GM23338 (cell line): ENCODE data around the gene ELAVL4. TPM values are rescaled to one million over a fixed set of nuclear protein-coding genes. Genes with fewer than 3 reads are reported as not detected.

ENCODE experiments used
- ATAC-seq: fragments of 200-7000 bp; cut with Tn5 transposase; 3 replicates; pipeline ENCODE4 v1.9.1; 2020
- DNase-seq: peaks from one replicate; pipeline ENCODE4 v3.0.0-alpha.2; 2015; ENCODE audit warnings: low spot score
- H2AFZ ChIP-seq: fragments of 200-600 bp; sonication (generic); 2 replicates; pipeline ENCODE4 v1.8.0; 2016; ENCODE audit warnings: antibody characterized with exemption, mild to moderate bottlenecking, moderate library complexity
- H3F3A ChIP-seq: fragments of 200-600 bp; sonication (generic); replicated peaks from 2 replicates; pipeline ENCODE4 v1.8.0; 2017; ENCODE audit warnings: antibody characterized with exemption, mixed run types, low read depth
- H3K27ac ChIP-seq: fragments of 200-600 bp; sonication (generic); 2 replicates; pipeline ENCODE4 v1.6.1; 2016; ENCODE audit warnings: low read depth
- H3K27me3 ChIP-seq: fragments of 200-600 bp; sonication (generic); 2 replicates; pipeline ENCODE4 v1.8.0; 2016; ENCODE audit warnings: mild to moderate bottlenecking, mixed run types, moderate library complexity; ENCODE audit not compliant: insufficient read depth
- H3K36me3 ChIP-seq: fragments of 200-600 bp; sonication (generic); 2 replicates; pipeline ENCODE4 v1.8.0; 2016; ENCODE audit warnings: mild to moderate bottlenecking; ENCODE audit not compliant: insufficient read depth
- H3K4me1 ChIP-seq: fragments of 200-600 bp; sonication (generic); 2 replicates; pipeline ENCODE4 v1.8.0; 2016; ENCODE audit warnings: mild to moderate bottlenecking, moderate library complexity; ENCODE audit not compliant: insufficient read depth
- H3K4me2 ChIP-seq: fragments of 200-600 bp; sonication (generic); 2 replicates; pipeline ENCODE4 v1.7.1; 2017; ENCODE audit warnings: mixed run types
- H3K4me3 ChIP-seq: fragments of 200-600 bp; sonication (generic); 2 replicates; pipeline ENCODE4 v1.6.1; 2016; ENCODE audit warnings: mixed run types
- H3K79me2 ChIP-seq: fragments of 200-600 bp; sonication (generic); replicated peaks from 2 replicates; pipeline ENCODE4 v1.8.0; 2017; ENCODE audit warnings: mild to moderate bottlenecking; ENCODE audit not compliant: insufficient read depth
- H3K9me2 ChIP-seq: fragments of 200-600 bp; sonication (generic); 2 replicates; pipeline ENCODE4 v1.8.0; 2017; ENCODE audit not compliant: insufficient read depth
- H4K20me1 ChIP-seq: fragments of 200-600 bp; sonication (generic); replicated peaks from 2 replicates; pipeline ENCODE4 v1.8.0; 2017; ENCODE audit warnings: mild to moderate bottlenecking; ENCODE audit not compliant: insufficient read depth
- H3K27ac Mint-ChIP-seq: 2 replicates; pipeline ENCODE4 v1.8.0; 2020; ENCODE audit warnings: inconsistent platforms, mild to moderate bottlenecking, moderate library complexity, mixed read lengths
- H3K27me3 Mint-ChIP-seq: 3 replicates; pipeline ENCODE4 v1.8.0; 2022; ENCODE audit warnings: low read depth, mild to moderate bottlenecking, moderate library complexity, mixed read lengths, inconsistent platforms; ENCODE audit not compliant: insufficient read depth, poor library complexity
- H3K36me3 Mint-ChIP-seq: 3 replicates; pipeline ENCODE4 v1.8.0; 2021; ENCODE audit warnings: low read depth, mild to moderate bottlenecking, inconsistent platforms, moderate library complexity, mixed read lengths
- H3K4me1 Mint-ChIP-seq: 3 replicates; pipeline ENCODE4 v1.8.0; 2020; ENCODE audit warnings: mild to moderate bottlenecking, inconsistent platforms, mixed read lengths
- H3K4me3 Mint-ChIP-seq: 3 replicates; pipeline ENCODE4 v1.8.0; 2021; ENCODE audit warnings: moderate library complexity, mild to moderate bottlenecking, inconsistent platforms, mixed read lengths
- H3K9me3 Mint-ChIP-seq: 3 replicates; pipeline ENCODE4 v1.8.0; 2020; ENCODE audit warnings: moderate library complexity, mild to moderate bottlenecking, inconsistent platforms, mixed read lengths
- CREB1 ChIP-seq: fragments of 250-450 bp; sonication (Bioruptor Pico); IDR thresholded peaks from 2 replicates; pipeline ENCODE4 v1.5.0; 2020; ENCODE audit warnings: low read depth, mild to moderate bottlenecking, moderate library complexity
- EZH2 ChIP-seq: fragments of 200-600 bp; sonication (generic); IDR thresholded peaks from one replicate; pipeline ENCODE4 v1.8.0; 2017; ENCODE audit warnings: antibody characterized with exemption, mild to moderate bottlenecking, low read depth; ENCODE audit not compliant: unreplicated experiment
- EZH2phosphoT487 ChIP-seq: fragments of 200-600 bp; sonication (generic); IDR thresholded peaks from one replicate; pipeline ENCODE4 v1.8.1; 2018; ENCODE audit warnings: antibody characterized with exemption; ENCODE audit not compliant: unreplicated experiment
- JUNB ChIP-seq: IDR thresholded peaks from one replicate; pipeline ENCODE4 v1.6.1; 2016; ENCODE audit warnings: antibody characterized with exemption; ENCODE audit not compliant: unreplicated experiment
- NANOG ChIP-seq: IDR thresholded peaks from 2 replicates; pipeline ENCODE4 v1.6.1; 2016; ENCODE audit warnings: antibody characterized with exemption, borderline replicate concordance
- POLR2AphosphoS5 ChIP-seq: IDR thresholded peaks from 2 replicates; pipeline ENCODE4 v1.6.1; 2016; ENCODE audit warnings: antibody characterized with exemption, low read depth
- STAT1 ChIP-seq: IDR thresholded peaks from one replicate; pipeline ENCODE4 v1.6.1; 2016; ENCODE audit warnings: antibody characterized with exemption; ENCODE audit not compliant: unreplicated experiment
- ZNF114 ChIP-seq: fragments of 250-450 bp; sonication (Bioruptor Pico); IDR thresholded peaks from 2 replicates; pipeline ENCODE4 v1.5.0; 2020; ENCODE audit warnings: mild to moderate bottlenecking, moderate library complexity
- ZNF331 ChIP-seq: fragments of 250-450 bp; sonication (Bioruptor Pico); IDR thresholded peaks from 2 replicates; pipeline ENCODE4 v1.5.0; 2020; ENCODE audit warnings: low read depth, mild to moderate bottlenecking, moderate library complexity
- polyA plus RNA-seq: library from polyadenylated mRNA; unstranded; fragments of >200 nt; fragmentation: Nextera tagmentation; extraction: Ambion mirVana; gene quantifications from 2 replicates; pipeline ENCODE4 v1.2.1, GENCODE V29; 2016
- total RNA-seq: library from RNA; depleted of rRNA; stranded (reverse); fragments of >200 nt; shearing (Covaris generic); gene quantifications from 2 replicates; pipeline ENCODE4 v1.2.3, GENCODE V29; 2014
- TF ChIP-seq, protein P1 (sequence below): IDR thresholded peaks from one replicate; pipeline ENCODE4 v1.6.1; 2018; ENCODE audit warnings: antibody characterized with exemption; ENCODE audit not compliant: unreplicated experiment
- TF ChIP-seq, protein P2 (sequence below): IDR thresholded peaks from 2 replicates; pipeline ENCODE4 v1.6.1; 2016; ENCODE audit warnings: antibody characterized with exemption
- TF ChIP-seq, protein P3 (sequence below): fragments of 250-450 bp; sonication (Bioruptor Pico); IDR thresholded peaks from 2 replicates; pipeline ENCODE4 v1.5.0; 2020; ENCODE audit warnings: mild to moderate bottlenecking, moderate library complexity
- TF ChIP-seq, protein P4 (sequence below), 2 experiments: fragments of 200-600 bp in 1 of 2; sonication (generic) in 1 of 2; conservative IDR thresholded peaks; 2 replicates each; pipeline versions ENCODE4 v1.5.1 to v1.6.1; 2016 to 2017; ENCODE audit warnings: antibody characterized with exemption in 2 of 2, low read depth in 2 of 2, mild to moderate bottlenecking in 2 of 2, moderate library complexity in 1 of 2

Gene ELAVL4
- total and polyA plus RNA-seq, 2 experiments from 2014 or later, result 1.4 to 1.9 TPM

DNA sequence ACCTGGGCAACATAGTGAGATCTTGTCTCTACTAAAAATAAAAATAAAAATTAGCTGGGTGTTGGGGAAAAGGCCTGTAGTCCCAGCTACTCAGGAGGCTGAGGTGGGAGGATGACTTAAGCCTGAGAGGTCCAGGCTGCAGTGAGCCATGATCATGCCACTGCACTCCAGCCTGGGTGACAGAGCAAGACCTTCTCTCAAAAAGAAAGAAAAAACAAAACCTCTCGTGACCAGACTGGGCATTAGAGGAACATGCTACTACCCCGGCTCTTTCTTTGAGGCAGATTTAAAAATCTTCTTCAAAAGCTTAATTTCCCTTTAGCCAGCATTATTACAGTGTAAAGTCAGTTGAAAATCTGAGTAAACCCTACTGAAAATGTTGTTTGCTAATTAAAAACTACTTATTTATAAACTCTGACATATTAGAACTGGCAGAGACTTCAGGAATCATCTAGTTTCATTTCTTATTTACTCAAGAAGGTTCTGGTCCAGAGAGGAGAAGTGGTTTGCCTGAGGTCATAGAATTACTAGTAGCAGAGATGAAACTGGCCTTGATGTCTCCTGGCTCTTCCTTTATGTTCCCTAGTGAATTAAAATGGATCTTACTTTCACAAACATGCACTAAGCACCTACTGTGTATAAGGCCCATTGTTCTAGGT is 11.6 kb upstream of the ELAVL4 start:
- no peak overlapping the region for H3K27ac ChIP-seq
- Mint-ChIP-seq H3K36me3 (no peaks in the 10 kb centered on the region), H3K27me3 (peaks cover 2% of the 10 kb centered on the region), H3K4me1 (no peaks in the 10 kb centered on the region), H3K9me3 (no peaks in the 10 kb centered on the region), H3K4me3 (no peak overlapping the region), H3K27ac (no peak overlapping the region)
- no peak for DNase-seq
- no peak for ATAC-seq
- H3K27me3 ChIP-seq, result no peaks in the 10 kb centered on the region
- H4K20me1 ChIP-seq, result no peaks in the 10 kb centered on the region
- TF ChIP-seq ZNF114 (CRISPR knock-in tag) (no peak), NANOG (no peak), EZH2 (no peak), JUNB (no peak), ZNF331 (CRISPR knock-in tag) (no peak), POLR2AphosphoS5 (no peak), CREB1 (CRISPR knock-in tag) (no peak), STAT1 (no peak), EZH2phosphoT487 (no peak)
- TF ChIP-seq, protein P1, sequence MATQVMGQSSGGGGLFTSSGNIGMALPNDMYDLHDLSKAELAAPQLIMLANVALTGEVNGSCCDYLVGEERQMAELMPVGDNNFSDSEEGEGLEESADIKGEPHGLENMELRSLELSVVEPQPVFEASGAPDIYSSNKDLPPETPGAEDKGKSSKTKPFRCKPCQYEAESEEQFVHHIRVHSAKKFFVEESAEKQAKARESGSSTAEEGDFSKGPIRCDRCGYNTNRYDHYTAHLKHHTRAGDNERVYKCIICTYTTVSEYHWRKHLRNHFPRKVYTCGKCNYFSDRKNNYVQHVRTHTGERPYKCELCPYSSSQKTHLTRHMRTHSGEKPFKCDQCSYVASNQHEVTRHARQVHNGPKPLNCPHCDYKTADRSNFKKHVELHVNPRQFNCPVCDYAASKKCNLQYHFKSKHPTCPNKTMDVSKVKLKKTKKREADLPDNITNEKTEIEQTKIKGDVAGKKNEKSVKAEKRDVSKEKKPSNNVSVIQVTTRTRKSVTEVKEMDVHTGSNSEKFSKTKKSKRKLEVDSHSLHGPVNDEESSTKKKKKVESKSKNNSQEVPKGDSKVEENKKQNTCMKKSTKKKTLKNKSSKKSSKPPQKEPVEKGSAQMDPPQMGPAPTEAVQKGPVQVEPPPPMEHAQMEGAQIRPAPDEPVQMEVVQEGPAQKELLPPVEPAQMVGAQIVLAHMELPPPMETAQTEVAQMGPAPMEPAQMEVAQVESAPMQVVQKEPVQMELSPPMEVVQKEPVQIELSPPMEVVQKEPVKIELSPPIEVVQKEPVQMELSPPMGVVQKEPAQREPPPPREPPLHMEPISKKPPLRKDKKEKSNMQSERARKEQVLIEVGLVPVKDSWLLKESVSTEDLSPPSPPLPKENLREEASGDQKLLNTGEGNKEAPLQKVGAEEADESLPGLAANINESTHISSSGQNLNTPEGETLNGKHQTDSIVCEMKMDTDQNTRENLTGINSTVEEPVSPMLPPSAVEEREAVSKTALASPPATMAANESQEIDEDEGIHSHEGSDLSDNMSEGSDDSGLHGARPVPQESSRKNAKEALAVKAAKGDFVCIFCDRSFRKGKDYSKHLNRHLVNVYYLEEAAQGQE, result no peak
- TF ChIP-seq, protein P2, sequence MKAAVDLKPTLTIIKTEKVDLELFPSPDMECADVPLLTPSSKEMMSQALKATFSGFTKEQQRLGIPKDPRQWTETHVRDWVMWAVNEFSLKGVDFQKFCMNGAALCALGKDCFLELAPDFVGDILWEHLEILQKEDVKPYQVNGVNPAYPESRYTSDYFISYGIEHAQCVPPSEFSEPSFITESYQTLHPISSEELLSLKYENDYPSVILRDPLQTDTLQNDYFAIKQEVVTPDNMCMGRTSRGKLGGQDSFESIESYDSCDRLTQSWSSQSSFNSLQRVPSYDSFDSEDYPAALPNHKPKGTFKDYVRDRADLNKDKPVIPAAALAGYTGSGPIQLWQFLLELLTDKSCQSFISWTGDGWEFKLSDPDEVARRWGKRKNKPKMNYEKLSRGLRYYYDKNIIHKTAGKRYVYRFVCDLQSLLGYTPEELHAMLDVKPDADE, result no peak
- TF ChIP-seq, protein P3, sequence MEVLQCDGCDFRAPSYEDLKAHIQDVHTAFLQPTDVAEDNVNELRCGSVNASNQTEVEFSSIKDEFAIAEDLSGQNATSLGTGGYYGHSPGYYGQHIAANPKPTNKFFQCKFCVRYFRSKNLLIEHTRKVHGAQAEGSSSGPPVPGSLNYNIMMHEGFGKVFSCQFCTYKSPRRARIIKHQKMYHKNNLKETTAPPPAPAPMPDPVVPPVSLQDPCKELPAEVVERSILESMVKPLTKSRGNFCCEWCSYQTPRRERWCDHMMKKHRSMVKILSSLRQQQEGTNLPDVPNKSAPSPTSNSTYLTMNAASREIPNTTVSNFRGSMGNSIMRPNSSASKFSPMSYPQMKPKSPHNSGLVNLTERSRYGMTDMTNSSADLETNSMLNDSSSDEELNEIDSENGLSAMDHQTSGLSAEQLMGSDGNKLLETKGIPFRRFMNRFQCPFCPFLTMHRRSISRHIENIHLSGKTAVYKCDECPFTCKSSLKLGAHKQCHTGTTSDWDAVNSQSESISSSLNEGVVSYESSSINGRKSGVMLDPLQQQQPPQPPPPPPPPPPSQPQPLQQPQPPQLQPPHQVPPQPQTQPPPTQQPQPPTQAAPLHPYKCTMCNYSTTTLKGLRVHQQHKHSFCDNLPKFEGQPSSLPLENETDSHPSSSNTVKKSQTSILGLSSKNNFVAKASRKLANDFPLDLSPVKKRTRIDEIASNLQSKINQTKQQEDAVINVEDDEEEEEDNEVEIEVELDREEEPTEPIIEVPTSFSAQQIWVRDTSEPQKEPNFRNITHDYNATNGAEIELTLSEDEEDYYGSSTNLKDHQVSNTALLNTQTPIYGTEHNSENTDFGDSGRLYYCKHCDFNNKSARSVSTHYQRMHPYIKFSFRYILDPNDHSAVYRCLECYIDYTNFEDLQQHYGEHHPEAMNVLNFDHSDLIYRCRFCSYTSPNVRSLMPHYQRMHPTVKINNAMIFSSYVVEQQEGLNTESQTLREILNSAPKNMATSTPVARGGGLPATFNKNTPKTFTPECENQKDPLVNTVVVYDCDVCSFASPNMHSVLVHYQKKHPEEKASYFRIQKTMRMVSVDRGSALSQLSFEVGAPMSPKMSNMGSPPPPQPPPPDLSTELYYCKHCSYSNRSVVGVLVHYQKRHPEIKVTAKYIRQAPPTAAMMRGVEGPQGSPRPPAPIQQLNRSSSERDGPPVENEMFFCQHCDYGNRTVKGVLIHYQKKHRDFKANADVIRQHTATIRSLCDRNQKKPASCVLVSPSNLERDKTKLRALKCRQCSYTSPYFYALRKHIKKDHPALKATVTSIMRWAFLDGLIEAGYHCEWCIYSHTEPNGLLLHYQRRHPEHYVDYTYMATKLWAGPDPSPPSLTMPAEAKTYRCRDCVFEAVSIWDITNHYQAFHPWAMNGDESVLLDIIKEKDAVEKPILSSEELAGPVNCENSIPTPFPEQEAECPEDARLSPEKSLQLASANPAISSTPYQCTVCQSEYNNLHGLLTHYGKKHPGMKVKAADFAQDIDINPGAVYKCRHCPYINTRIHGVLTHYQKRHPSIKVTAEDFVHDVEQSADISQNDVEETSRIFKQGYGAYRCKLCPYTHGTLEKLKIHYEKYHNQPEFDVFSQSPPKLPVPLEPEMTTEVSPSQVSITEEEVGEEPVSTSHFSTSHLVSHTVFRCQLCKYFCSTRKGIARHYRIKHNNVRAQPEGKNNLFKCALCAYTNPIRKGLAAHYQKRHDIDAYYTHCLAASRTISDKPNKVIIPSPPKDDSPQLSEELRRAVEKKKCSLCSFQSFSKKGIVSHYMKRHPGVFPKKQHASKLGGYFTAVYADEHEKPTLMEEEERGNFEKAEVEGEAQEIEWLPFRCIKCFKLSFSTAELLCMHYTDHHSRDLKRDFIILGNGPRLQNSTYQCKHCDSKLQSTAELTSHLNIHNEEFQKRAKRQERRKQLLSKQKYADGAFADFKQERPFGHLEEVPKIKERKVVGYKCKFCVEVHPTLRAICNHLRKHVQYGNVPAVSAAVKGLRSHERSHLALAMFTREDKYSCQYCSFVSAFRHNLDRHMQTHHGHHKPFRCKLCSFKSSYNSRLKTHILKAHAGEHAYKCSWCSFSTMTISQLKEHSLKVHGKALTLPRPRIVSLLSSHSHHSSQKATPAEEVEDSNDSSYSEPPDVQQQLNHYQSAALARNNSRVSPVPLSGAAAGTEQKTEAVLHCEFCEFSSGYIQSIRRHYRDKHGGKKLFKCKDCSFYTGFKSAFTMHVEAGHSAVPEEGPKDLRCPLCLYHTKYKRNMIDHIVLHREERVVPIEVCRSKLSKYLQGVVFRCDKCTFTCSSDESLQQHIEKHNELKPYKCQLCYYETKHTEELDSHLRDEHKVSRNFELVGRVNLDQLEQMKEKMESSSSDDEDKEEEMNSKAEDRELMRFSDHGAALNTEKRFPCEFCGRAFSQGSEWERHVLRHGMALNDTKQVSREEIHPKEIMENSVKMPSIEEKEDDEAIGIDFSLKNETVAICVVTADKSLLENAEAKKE (CRISPR knock-in tag), result no peak
- TF ChIP-seq, protein P4, sequence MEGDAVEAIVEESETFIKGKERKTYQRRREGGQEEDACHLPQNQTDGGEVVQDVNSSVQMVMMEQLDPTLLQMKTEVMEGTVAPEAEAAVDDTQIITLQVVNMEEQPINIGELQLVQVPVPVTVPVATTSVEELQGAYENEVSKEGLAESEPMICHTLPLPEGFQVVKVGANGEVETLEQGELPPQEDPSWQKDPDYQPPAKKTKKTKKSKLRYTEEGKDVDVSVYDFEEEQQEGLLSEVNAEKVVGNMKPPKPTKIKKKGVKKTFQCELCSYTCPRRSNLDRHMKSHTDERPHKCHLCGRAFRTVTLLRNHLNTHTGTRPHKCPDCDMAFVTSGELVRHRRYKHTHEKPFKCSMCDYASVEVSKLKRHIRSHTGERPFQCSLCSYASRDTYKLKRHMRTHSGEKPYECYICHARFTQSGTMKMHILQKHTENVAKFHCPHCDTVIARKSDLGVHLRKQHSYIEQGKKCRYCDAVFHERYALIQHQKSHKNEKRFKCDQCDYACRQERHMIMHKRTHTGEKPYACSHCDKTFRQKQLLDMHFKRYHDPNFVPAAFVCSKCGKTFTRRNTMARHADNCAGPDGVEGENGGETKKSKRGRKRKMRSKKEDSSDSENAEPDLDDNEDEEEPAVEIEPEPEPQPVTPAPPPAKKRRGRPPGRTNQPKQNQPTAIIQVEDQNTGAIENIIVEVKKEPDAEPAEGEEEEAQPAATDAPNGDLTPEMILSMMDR (conservative IDR thresholded peaks at IDR 0.05; ENCODE audit: low read depth in 2 of 2), result no peak
- H3K79me2 ChIP-seq, result no peaks in the 10 kb centered on the region
- H3K4me1 ChIP-seq, result no peaks in the 10 kb centered on the region
- no peaks in the 10 kb centered on the region for H3K36me3 ChIP-seq
- H3F3A ChIP-seq, result no peaks in the 10 kb centered on the region
- no peak overlapping the region for H3K4me2 ChIP-seq
- H2AFZ ChIP-seq, result no peak overlapping the region
- no peak overlapping the region for H3K4me3 ChIP-seq
- H3K9me2 ChIP-seq, result no peaks in the 10 kb centered on the region
